Endodermal cell (in vitro differentiated cells): ENCODE measurements around the gene CUEDC1. TPM values are rescaled to one million over a fixed set of nuclear protein-coding genes. Genes with fewer than 3 reads are reported as not detected.
A peak's percentile ranks its signal among the peaks of the same experiment; 100 is the strongest.

Experiments
- DNase-seq: peaks from one replicate; pipeline ENCODE4 v3.0.0-alpha.2; 2017
- H3K27ac ChIP-seq: 2 replicates; pipeline ENCODE4 v1.5.1; 2013; ENCODE audit warnings: mild to moderate bottlenecking, low read depth, low read length, moderate library complexity
- H3K27me3 ChIP-seq: 2 replicates; pipeline ENCODE4 v1.6.1; 2013; ENCODE audit warnings: mild to moderate bottlenecking, low read length, moderate library complexity; ENCODE audit not compliant: insufficient read depth, control insufficient read depth, poor library complexity, severe bottlenecking
- H3K36me3 ChIP-seq: 2 replicates; pipeline ENCODE4 v1.7.0; 2013; ENCODE audit warnings: mild to moderate bottlenecking, low read length, moderate library complexity; ENCODE audit not compliant: control insufficient read depth, insufficient read depth
- H3K4me1 ChIP-seq: one replicate; pipeline ENCODE4 v1.7.0; 2013; ENCODE audit warnings: low read length; ENCODE audit not compliant: control insufficient read depth, insufficient read depth
- H3K4me3 ChIP-seq: 2 replicates; pipeline ENCODE4 v1.5.1; 2013; ENCODE audit warnings: mild to moderate bottlenecking, low read length, moderate library complexity
- H3K9ac ChIP-seq: 2 replicates; pipeline ENCODE4 v1.6.1; 2013; ENCODE audit warnings: mild to moderate bottlenecking, low read length, moderate library complexity; ENCODE audit not compliant: poor library complexity, severe bottlenecking; ENCODE audit errors: extremely low read depth
- H3K9me3 ChIP-seq: 2 replicates; pipeline ENCODE4 v1.6.1; 2013; ENCODE audit warnings: mild to moderate bottlenecking, low read length, moderate library complexity; ENCODE audit not compliant: control insufficient read depth
- H3K27ac Mint-ChIP-seq: 2 replicates; pipeline ENCODE4 v1.8.0; 2020; ENCODE audit warnings: mixed read lengths
- H3K27me3 Mint-ChIP-seq: 2 replicates; pipeline ENCODE4 v1.8.0; 2021; ENCODE audit warnings: mild to moderate bottlenecking, mixed read lengths; ENCODE audit not compliant: insufficient read depth
- H3K36me3 Mint-ChIP-seq: 2 replicates; pipeline ENCODE4 v1.8.0; 2020; ENCODE audit warnings: low read depth, mixed read lengths
- H3K4me1 Mint-ChIP-seq: 2 replicates; pipeline ENCODE4 v1.8.0; 2020; ENCODE audit warnings: mixed read lengths
- H3K4me3 Mint-ChIP-seq: 2 replicates; pipeline ENCODE4 v1.8.0; 2020; ENCODE audit warnings: mild to moderate bottlenecking, moderate library complexity, mixed read lengths
- H3K9me3 Mint-ChIP-seq: 2 replicates; pipeline ENCODE4 v1.8.0; 2020; ENCODE audit warnings: mild to moderate bottlenecking, mixed read lengths
- WGBS, 2 experiments: methylation state at CpG; one replicate each; pipeline versions ENCODE4 v1.1.5 to v1.1.7; 2013; ENCODE audit warnings: missing lambda C conversion rate in 2 of 2, mixed read lengths in 1 of 2; ENCODE audit not compliant: insufficient coverage in 1 of 2, insufficient read length in 1 of 2; 5-methylcytosine and 5-hydroxymethylcytosine counted together
- total RNA-seq, 2 donors: library from RNA; stranded (reverse); fragmentation: NEBNext Ultra II Directional in 1 of 2; extraction: Animal tissue kit (Norgen Biotek cat#: 25700) in 1 of 2; gene quantifications; 2 replicates in 1 of 2; 3 replicates in 1 of 2; pipeline ENCODE4 v1.2.1, GENCODE V29; 2021
- TF ChIP-seq, protein P1 (sequence below): fragments of 200-600 bp; sonication (generic); conservative IDR thresholded peaks from 2 replicates; pipeline ENCODE4 v1.5.0; 2021; ENCODE audit warnings: antibody characterized with exemption, mild to moderate bottlenecking

Gene CUEDC1
- total RNA-seq, 2 donors from 2014 or later: 11.0 to 18.7 TPM

GRCh38 chr17:57861790-57862693 is 93.2 kb downstream of the CUEDC1 start:
- H3K36me3 ChIP-seq: peaks cover 4% of the 10 kb centered on the region
- H3K9me3 ChIP-seq: no peaks in the 10 kb centered on the region
- H3K27me3 ChIP-seq: no peaks in the 10 kb centered on the region
- peak overlapping the region; percentile 65 for H3K4me3 Mint-ChIP-seq
- no peaks in the 10 kb centered on the region for H3K9me3 Mint-ChIP-seq
- H3K27ac ChIP-seq: no peak overlapping the region
- 18 to 37% methylated on average over 17 to 58 of the region's 58 CpGs for WGBS, 2 experiments
- H3K27me3 Mint-ChIP-seq: peaks cover 69% of the 10 kb centered on the region
- peak; percentile 85 for DNase-seq
- peaks cover 15% of the 10 kb centered on the region for H3K4me1 Mint-ChIP-seq
- no peak overlapping the region for H3K9ac ChIP-seq
- H3K4me1 ChIP-seq: peaks cover 13% of the 10 kb centered on the region
- TF ChIP-seq, protein P1, sequence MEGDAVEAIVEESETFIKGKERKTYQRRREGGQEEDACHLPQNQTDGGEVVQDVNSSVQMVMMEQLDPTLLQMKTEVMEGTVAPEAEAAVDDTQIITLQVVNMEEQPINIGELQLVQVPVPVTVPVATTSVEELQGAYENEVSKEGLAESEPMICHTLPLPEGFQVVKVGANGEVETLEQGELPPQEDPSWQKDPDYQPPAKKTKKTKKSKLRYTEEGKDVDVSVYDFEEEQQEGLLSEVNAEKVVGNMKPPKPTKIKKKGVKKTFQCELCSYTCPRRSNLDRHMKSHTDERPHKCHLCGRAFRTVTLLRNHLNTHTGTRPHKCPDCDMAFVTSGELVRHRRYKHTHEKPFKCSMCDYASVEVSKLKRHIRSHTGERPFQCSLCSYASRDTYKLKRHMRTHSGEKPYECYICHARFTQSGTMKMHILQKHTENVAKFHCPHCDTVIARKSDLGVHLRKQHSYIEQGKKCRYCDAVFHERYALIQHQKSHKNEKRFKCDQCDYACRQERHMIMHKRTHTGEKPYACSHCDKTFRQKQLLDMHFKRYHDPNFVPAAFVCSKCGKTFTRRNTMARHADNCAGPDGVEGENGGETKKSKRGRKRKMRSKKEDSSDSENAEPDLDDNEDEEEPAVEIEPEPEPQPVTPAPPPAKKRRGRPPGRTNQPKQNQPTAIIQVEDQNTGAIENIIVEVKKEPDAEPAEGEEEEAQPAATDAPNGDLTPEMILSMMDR: no peak
- peaks cover 14% of the 10 kb centered on the region for H3K36me3 Mint-ChIP-seq
- H3K27ac Mint-ChIP-seq: no peak overlapping the region
- peak overlapping the region; percentile 79 for H3K4me3 ChIP-seq

GRCh38 chr17:57861000-57861789 is 94.0 kb downstream of the CUEDC1 start:
- H3K27ac ChIP-seq: peak overlapping the region; percentile 40
- Mint-ChIP-seq H3K4me1 (peaks cover 15% of the 10 kb centered on the region), H3K27ac (peak overlapping the region; percentile 78), H3K4me3 (peak overlapping the region; percentile 65), H3K36me3 (peaks cover 12% of the 10 kb centered on the region), H3K9me3 (no peaks in the 10 kb centered on the region), H3K27me3 (peaks cover 61% of the 10 kb centered on the region)
- no peaks in the 10 kb centered on the region for H3K27me3 ChIP-seq
- H3K4me3 ChIP-seq: peak overlapping the region; percentile 79
- peak; percentile 88 for DNase-seq
- no peaks in the 10 kb centered on the region for H3K9me3 ChIP-seq
- peaks cover 13% of the 10 kb centered on the region for H3K4me1 ChIP-seq
- 8 to 29% methylated on average over 10 to 31 of the region's 34 CpGs for WGBS, 2 experiments
- H3K9ac ChIP-seq: peak overlapping the region; percentile 21
- peaks cover 2% of the 10 kb centered on the region for H3K36me3 ChIP-seq
- TF ChIP-seq, protein P1: no peak

DNA sequence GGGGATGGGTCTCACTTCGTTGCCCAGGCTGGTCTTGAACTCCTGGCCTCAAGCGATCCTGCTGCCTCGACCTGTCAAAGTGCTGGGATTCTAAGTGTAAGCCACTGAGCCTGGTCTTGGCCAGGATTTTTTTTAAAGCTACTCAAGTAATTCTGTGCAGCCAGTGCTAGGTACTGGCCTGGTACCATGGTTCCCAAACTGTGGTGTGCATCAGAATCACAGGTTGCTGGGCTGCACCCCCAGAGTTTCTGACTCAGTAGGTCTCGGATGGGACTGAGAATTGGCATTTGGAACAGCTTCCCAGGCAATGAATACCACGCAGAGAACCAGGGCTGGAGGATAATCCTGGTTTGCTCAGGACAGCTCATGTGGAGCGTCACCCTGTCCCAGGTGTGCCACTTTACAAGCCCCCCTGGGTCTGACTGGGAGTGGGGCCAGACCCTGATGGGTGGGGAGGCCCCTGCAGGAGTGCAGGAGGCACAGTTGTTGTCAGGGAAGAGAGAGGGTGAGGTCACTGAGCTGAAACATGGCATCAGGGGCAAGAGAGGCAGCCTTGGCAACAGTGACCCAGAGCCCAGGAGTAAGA is 94.7 kb downstream of the CUEDC1 start:
- H3K4me1 Mint-ChIP-seq: peaks cover 21% of the 10 kb centered on the region
- TF ChIP-seq, protein P1: no peak

More for the DNA sequence above, 94.7 kb downstream of the CUEDC1 start:
- peak overlapping the region; percentile 79 for H3K4me3 ChIP-seq
- H3K27me3 ChIP-seq: no peaks in the 10 kb centered on the region
- Mint-ChIP-seq H3K4me3 (peak overlapping the region; percentile 65), H3K9me3 (no peaks in the 10 kb centered on the region), H3K36me3 (peaks cover 10% of the 10 kb centered on the region), H3K27me3 (peaks cover 55% of the 10 kb centered on the region), H3K27ac (peak overlapping the region; percentile 78)
- DNase-seq: peak; percentile 45
- no peaks in the 10 kb centered on the region for H3K9me3 ChIP-seq
- no peak overlapping the region for H3K9ac ChIP-seq
- H3K4me1 ChIP-seq: peaks cover 19% of the 10 kb centered on the region
- H3K27ac ChIP-seq: peak overlapping the region; percentile 40
- no peaks in the 10 kb centered on the region for H3K36me3 ChIP-seq
- 83 to 86% methylated on average over 6 of the region's 6 CpGs for WGBS, 2 experiments
